HEK293T (cell line): ENCODE measurements around the gene PLXNB1.
A peak's percentile ranks its signal among the peaks of the same experiment; 100 is the strongest.
"Not testable (repeated sequence)": the region's sequence is repeated elsewhere in the genome, so short reads cannot be mapped to it uniquely, and the experiment has no call there.

Experiments
- CTCF ChIA-PET: fragments of 350-600 bp; formaldehyde crosslinking; extraction: SDS; loops from one replicate; lab custom pipeline; 2021; ENCODE audit warnings: antibody characterized with exemption, inconsistent platforms; lab: Yijun Ruan, JAX
- POLR2A ChIA-PET: fragments of 350-600 bp; formaldehyde crosslinking; extraction: SDS; loops from one replicate; lab custom pipeline; 2020; ENCODE audit warnings: antibody characterized with exemption, inconsistent platforms; lab: Yijun Ruan, JAX
- DNase-seq: peaks from one replicate; pipeline ENCODE4 v3.0.0; 2012; ENCODE audit warnings: mixed read lengths; ENCODE audit errors: extremely low spot score
- ARNT ChIP-seq: fragments of 450-650 bp; IDR thresholded peaks from 2 replicates; pipeline ENCODE4 v1.6.1; 2017; ENCODE audit warnings: mild to moderate bottlenecking
- BHLHE40 ChIP-seq: fragments of 450-650 bp; IDR thresholded peaks from 2 replicates; pipeline ENCODE4 v1.6.1; 2016; ENCODE audit warnings: mild to moderate bottlenecking, moderate library complexity, borderline replicate concordance
- CTBP1 ChIP-seq: fragments of 450-650 bp; IDR thresholded peaks from 2 replicates; pipeline ENCODE4 v1.6.1; 2016; ENCODE audit warnings: borderline replicate concordance
- ELF4 ChIP-seq: fragments of 450-650 bp; IDR thresholded peaks from 2 replicates; pipeline ENCODE4 v1.6.1; 2017; ENCODE audit warnings: antibody characterized with exemption
- FOXA1 ChIP-seq: fragments of 450-650 bp; IDR thresholded peaks from 2 replicates; pipeline ENCODE4 v1.6.1; 2016; ENCODE audit warnings: mild to moderate bottlenecking
- FOXK2 ChIP-seq: fragments of 450-650 bp; IDR thresholded peaks from 2 replicates; pipeline ENCODE4 v1.6.1; 2016; ENCODE audit warnings: mild to moderate bottlenecking
- FOXM1 ChIP-seq: fragments of 450-650 bp; IDR thresholded peaks from 2 replicates; pipeline ENCODE4 v1.6.1; 2017; ENCODE audit warnings: mild to moderate bottlenecking, borderline replicate concordance
- HDGF ChIP-seq: fragments of 450-650 bp; IDR thresholded peaks from 2 replicates; pipeline ENCODE4 v1.6.1; 2017; ENCODE audit warnings: antibody characterized with exemption, borderline replicate concordance
- L3MBTL2 ChIP-seq: fragments of 450-650 bp; conservative IDR thresholded peaks from 2 replicates; pipeline ENCODE4 v1.6.1; 2016; ENCODE audit warnings: mild to moderate bottlenecking
- LEF1 ChIP-seq: fragments of 450-650 bp; IDR thresholded peaks from 2 replicates; pipeline ENCODE4 v1.6.1; 2017; ENCODE audit warnings: mild to moderate bottlenecking, borderline replicate concordance
- NFRKB ChIP-seq: fragments of 450-650 bp; IDR thresholded peaks from 2 replicates; pipeline ENCODE4 v1.6.1; 2016; ENCODE audit warnings: mild to moderate bottlenecking, moderate library complexity
- PKNOX1 ChIP-seq: fragments of 450-650 bp; IDR thresholded peaks from 2 replicates; pipeline ENCODE4 v1.6.1; 2016
- SP1 ChIP-seq: fragments of 450-650 bp; IDR thresholded peaks from 2 replicates; pipeline ENCODE4 v1.6.1; 2017
- SUZ12 ChIP-seq: fragments of 450-650 bp; IDR thresholded peaks from 2 replicates; pipeline ENCODE4 v1.6.1; 2016; ENCODE audit warnings: mild to moderate bottlenecking
- TARDBP ChIP-seq: fragments of 450-650 bp; IDR thresholded peaks from 2 replicates; pipeline ENCODE4 v1.6.1; 2016
- ZNF384 ChIP-seq: fragments of 450-650 bp; IDR thresholded peaks from 2 replicates; pipeline ENCODE4 v1.6.1; 2016

Gene PLXNB1

GRCh38 chr3:48475188-48475587 is 45.3 kb upstream of the PLXNB1 start:
- no peak for TF ChIP-seq FOXM1
- no peak for TF ChIP-seq CTBP1
- no peak for TF ChIP-seq ZNF384
- no peak for TF ChIP-seq TARDBP
- TF ChIP-seq FOXK2: no peak
- TF ChIP-seq LEF1: no peak
- no peak for TF ChIP-seq SUZ12
- TF ChIP-seq PKNOX1: no peak
- TF ChIP-seq SP1: no peak
- TF ChIP-seq L3MBTL2: no peak
- no peak for TF ChIP-seq ARNT
- TF ChIP-seq BHLHE40: no peak
- TF ChIP-seq ELF4: no peak
- no peak for TF ChIP-seq FOXA1
- no peak for TF ChIP-seq HDGF
- no peak for TF ChIP-seq NFRKB
- ChIA-PET CTCF (no interaction called here), POLR2A (no interaction called here)
- DNase-seq: no peak

DNA sequence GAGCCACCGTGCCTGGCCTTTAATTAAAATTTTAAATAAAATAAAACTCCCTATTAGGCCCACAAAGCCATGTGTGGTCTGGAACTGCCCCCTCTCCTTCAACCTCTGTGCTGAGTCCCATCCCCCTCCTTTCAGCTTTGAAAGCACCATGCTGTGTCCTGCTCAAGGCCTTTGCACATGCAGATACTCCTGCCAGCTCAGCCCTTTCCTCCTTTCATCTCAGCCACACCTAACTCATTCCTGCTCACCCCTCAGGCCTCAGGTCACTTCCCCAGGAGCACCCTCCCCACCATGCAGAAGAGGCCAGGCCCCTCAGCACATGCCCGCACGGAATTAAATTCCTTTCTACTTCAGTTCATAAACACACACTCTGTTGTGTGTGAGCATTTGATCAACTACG is 44.7 kb upstream of the PLXNB1 start:
- ChIA-PET CTCF (no interaction called here), POLR2A (interaction anchor here (0.7 to 2.9 kb wide), 2 partner anchors 16 to 82 kb away, joined by 3 to 19 read pairs; partner anchors contain the start of gene PFKFB4)
- DNase-seq: no peak
- no peak for TF ChIP-seq ZNF384
- no peak for TF ChIP-seq L3MBTL2
- no peak for TF ChIP-seq FOXA1
- no peak for TF ChIP-seq TARDBP
- TF ChIP-seq CTBP1: no peak
- TF ChIP-seq SUZ12: no peak
- TF ChIP-seq ELF4: no peak
- TF ChIP-seq SP1: no peak
- no peak for TF ChIP-seq HDGF
- TF ChIP-seq BHLHE40: no peak
- no peak for TF ChIP-seq PKNOX1
- no peak for TF ChIP-seq ARNT
- no peak for TF ChIP-seq FOXM1
- no peak for TF ChIP-seq FOXK2
- TF ChIP-seq NFRKB: no peak

DNA sequence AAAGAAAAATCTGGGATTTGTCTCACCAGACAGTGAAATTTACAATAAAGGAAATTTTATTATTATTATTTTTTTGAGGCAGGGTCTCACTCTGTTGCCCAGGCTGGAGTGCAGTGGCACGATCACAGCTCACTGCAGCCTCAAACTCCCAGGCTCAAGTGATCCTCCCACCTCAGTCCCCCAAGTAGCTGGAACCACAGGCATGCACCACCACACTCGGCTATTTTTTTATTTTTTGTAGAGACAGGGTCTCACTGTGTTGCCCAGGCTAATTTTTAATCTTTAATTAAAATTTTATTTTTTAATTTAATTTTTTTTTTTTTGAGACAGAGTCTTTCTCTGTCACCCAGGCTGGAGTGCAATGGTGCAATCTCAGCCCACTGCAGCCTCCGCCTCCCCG is 44.1 kb upstream of the PLXNB1 start:
- CTCF ChIA-PET: interaction anchor here (0.7 to 2.4 kb wide), 5 partner anchors 18 to 75 kb away, joined by 3 to 10 read pairs (median 5); partner anchors contain the start of gene SHISA5
- DNase-seq: not testable (repeated sequence)
- POLR2A ChIA-PET: interaction anchor here (0.6 to 2.9 kb wide), 15 partner anchors 8 to 161 kb away, joined by 3 to 28 read pairs (median 5); partner anchors contain the start of genes ATRIP, CCDC51, PFKFB4 and SHISA5

GRCh38 chr3:48473617-48473952 is 43.7 kb upstream of the PLXNB1 start:
- DNase-seq: no peak
- POLR2A ChIA-PET: interaction anchor here (0.6 to 2.9 kb wide), 17 partner anchors 9 to 162 kb away, joined by 3 to 28 read pairs (median 4); partner anchors contain the start of genes ATRIP, CCDC51, PFKFB4 and SHISA5
- CTCF ChIA-PET: interaction anchor here (0.7 to 2.4 kb wide), 11 partner anchors 15 to 76 kb away, joined by 3 to 10 read pairs (median 4); partner anchors contain the start of gene SHISA5
- no peak for TF ChIP-seq FOXM1

GRCh38 chr3:48472923-48473616 is 43.2 kb upstream of the PLXNB1 start:
- POLR2A ChIA-PET: interaction anchor here (0.5 to 2.9 kb wide), 20 partner anchors 9 to 244 kb away, joined by 3 to 28 read pairs (median 4); partner anchors contain the start of genes ATRIP, CCDC51, IP6K2 and PFKFB4
- DNase-seq: peak; percentile 88
- CTCF ChIA-PET: interaction anchor here (0.6 to 2.4 kb wide), 14 partner anchors 16 to 161 kb away, joined by 3 to 10 read pairs (median 4); partner anchors contain the start of gene SHISA5
- TF ChIP-seq CTBP1 (no peak), ZNF384 (no peak), BHLHE40 (no peak), FOXK2 (no peak), FOXM1 (no peak), SP1 (no peak), FOXA1 (no peak), ELF4 (no peak), PKNOX1 (no peak), LEF1 (no peak; the same call in 1 of the 2 replicates), ARNT (no peak), HDGF (0 out of 2 replicates have a peak, but pooled peaks have one; percentile 12), SUZ12 (no peak), NFRKB (no peak), L3MBTL2 (peak; percentile 56)

GRCh38 chr3:48472673-48472922 is 42.7 kb upstream of the PLXNB1 start:
- no peak for TF ChIP-seq SUZ12
- TF ChIP-seq PKNOX1: no peak
- no peak for TF ChIP-seq CTBP1
- POLR2A ChIA-PET: interaction anchor here (0.5 to 2.9 kb wide), 17 partner anchors 10 to 125 kb away, joined by 3 to 28 read pairs (median 5); partner anchors contain the start of genes ATRIP, CCDC51, PFKFB4 and SHISA5
- CTCF ChIA-PET: interaction anchor here (0.5 to 2.4 kb wide), 10 partner anchors 16 to 162 kb away, joined by 3 to 10 read pairs (median 4); no protein-coding TSS in a partner anchor
- peak; percentile 50 for DNase-seq
